SK-N-MC (cell line): Measurements from ENCODE around the gene PWP1.

ENCODE experiments used
- DNase-seq: peaks from one replicate; pipeline ENCODE4 v3.0.0-alpha.2; 2011; ENCODE audit warnings: low read depth, low spot score
- H3K27ac ChIP-seq: fragments of 200-600 bp; sonication (generic); 2 replicates; pipeline ENCODE4 v1.5.1; 2016; ENCODE audit warnings: mixed run types
- H3K36me3 ChIP-seq: fragments of 200-600 bp; sonication (generic); 2 replicates; pipeline ENCODE4 v1.6.1; 2017; ENCODE audit warnings: antibody characterized with exemption, low read length, mixed read lengths; ENCODE audit not compliant: insufficient read depth
- H3K4me3 ChIP-seq: fragments of 200-600 bp; sonication (generic); 2 replicates; pipeline ENCODE4 v1.5.1; 2016
- H3K9ac ChIP-seq: fragments of 200-600 bp; sonication (generic); 2 replicates; pipeline ENCODE4 v1.8.0; 2017; ENCODE audit warnings: mixed run types, mixed read lengths; ENCODE audit not compliant: insufficient read length
- H3K9me3 ChIP-seq: fragments of 200-600 bp; sonication (generic); 2 replicates; pipeline ENCODE4 v1.6.1; 2017; ENCODE audit warnings: low read depth, mild to moderate bottlenecking, antibody characterized with exemption, low read length, moderate library complexity, mixed read lengths
- EZH2 ChIP-seq: fragments of 200-600 bp; sonication (generic); IDR thresholded peaks from one replicate; pipeline ENCODE4 v1.6.1; 2017; ENCODE audit warnings: antibody characterized with exemption
- FOXP2 ChIP-seq: optimal IDR thresholded peaks from 2 replicates; pipeline ENCODE3; 2011; ENCODE audit warnings: mild to moderate bottlenecking, moderate library complexity; ENCODE audit not compliant: insufficient read depth; ENCODE audit errors: extremely low read length, control extremely low read depth
- POLR2AphosphoS5 ChIP-seq: IDR thresholded peaks from 2 replicates; pipeline ENCODE4 v1.6.1; 2012; ENCODE audit warnings: mild to moderate bottlenecking, low read depth, low read length, borderline replicate concordance

The PWP1 gene

DNA sequence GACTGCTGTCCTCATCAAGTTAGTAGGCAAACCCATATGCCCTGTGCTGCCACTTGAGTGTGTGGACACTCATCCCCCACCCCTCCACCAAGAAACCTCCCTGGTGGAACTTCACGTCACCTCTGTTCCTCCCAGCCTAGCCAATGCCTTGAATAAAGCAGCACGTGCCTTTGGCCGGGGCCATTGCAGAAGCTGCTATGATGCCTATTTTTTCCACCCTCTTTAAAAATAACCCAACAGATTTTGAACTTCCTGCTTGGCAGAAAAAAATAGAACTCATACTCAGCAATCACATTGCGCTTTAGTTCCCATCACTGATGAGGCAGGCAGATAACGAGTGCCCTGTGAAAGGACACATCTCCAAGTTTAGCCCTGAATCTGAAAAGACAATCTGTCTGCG is 23.1 kb upstream of the PWP1 start:
- no peak for DNase-seq
- H3K9me3 ChIP-seq, result no peaks in the 10 kb centered on the region
- TF ChIP-seq EZH2 (no peak), FOXP2 (no peak), POLR2AphosphoS5 (no peak)
- H3K27ac ChIP-seq, result no peak overlapping the region
- H3K9ac ChIP-seq, result no peak overlapping the region
- no peak overlapping the region for H3K4me3 ChIP-seq
- no peaks in the 10 kb centered on the region for H3K36me3 ChIP-seq

DNA sequence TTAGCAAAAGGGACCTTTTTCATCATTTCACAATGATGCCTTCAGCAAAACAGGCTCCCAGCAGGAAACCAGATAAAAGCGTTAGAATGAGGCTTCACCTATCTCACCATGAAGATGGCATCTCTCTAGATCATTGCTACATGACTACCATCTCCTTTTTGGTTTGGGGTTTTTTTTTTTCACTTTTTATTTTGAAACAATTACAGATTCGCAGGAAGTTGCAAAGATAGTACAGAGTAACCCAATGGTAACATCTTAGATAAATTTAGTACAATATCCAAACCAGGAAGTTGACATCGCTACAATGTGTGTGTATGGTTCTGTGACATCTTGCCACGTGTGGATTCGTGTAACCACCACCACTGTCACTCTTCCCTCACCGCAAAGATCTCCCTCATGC is 22.3 kb upstream of the PWP1 start:
- TF ChIP-seq FOXP2, result no peak
- TF ChIP-seq EZH2, result no peak
- no peak for TF ChIP-seq POLR2AphosphoS5
- DNase-seq, result no peak
- no peak overlapping the region for H3K9ac ChIP-seq
- H3K4me3 ChIP-seq, result no peak overlapping the region
- no peaks in the 10 kb centered on the region for H3K36me3 ChIP-seq
- no peak overlapping the region for H3K27ac ChIP-seq
- H3K9me3 ChIP-seq, result no peaks in the 10 kb centered on the region

DNA sequence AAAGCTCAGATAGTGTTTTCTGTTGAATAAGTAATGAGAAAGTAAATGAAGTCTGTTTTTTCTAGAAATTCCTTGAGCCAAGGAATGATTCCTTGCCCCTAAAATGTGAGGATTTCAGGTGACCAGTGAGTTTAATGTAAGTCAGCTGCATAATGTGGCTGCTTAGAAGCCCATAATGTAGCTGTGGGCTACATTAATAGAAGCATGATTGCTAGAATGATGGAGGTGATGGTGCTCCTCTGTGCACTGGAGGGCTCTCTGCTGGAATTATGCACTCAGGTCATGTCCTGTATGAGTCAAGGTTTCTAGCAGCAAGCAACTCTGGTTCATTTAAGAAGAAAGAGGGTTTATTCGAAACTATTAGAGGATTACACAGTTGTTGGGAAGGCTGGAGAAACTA is 19.6 kb upstream of the PWP1 start:
- Histone ChIP-seq H3K36me3 (no peaks in the 10 kb centered on the region), H3K9ac (no peak overlapping the region), H3K9me3 (no peaks in the 10 kb centered on the region), H3K4me3 (no peak overlapping the region), H3K27ac (no peak overlapping the region)
- TF ChIP-seq EZH2 (no peak), POLR2AphosphoS5 (no peak), FOXP2 (no peak)
- DNase-seq, result no peak

DNA sequence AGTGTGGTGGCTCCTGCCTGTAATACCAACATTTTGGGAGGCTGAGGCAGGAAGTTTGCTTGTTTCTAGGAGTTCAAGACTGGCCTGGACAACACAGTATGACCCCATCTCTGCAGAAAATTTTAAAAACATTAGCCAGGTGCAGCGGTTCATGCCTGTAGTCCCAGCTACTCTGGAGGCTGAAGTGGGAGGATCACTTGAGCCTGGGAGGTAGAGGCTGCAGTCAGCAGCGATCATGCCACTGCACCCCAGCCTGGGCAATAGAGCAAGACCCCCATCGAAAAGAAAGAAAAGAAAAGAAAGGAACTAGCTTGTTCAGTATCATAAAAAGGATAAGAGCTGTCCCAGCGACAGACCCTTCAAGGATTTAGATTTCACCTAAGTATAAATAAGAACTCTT is 18.1 kb upstream of the PWP1 start:
- H3K4me3 ChIP-seq, result no peak overlapping the region
- no peak overlapping the region for H3K27ac ChIP-seq
- no peaks in the 10 kb centered on the region for H3K9me3 ChIP-seq
- H3K9ac ChIP-seq, result no peak overlapping the region
- no peaks in the 10 kb centered on the region for H3K36me3 ChIP-seq
- TF ChIP-seq FOXP2 (no peak), POLR2AphosphoS5 (no peak), EZH2 (no peak)
- no peak for DNase-seq

DNA sequence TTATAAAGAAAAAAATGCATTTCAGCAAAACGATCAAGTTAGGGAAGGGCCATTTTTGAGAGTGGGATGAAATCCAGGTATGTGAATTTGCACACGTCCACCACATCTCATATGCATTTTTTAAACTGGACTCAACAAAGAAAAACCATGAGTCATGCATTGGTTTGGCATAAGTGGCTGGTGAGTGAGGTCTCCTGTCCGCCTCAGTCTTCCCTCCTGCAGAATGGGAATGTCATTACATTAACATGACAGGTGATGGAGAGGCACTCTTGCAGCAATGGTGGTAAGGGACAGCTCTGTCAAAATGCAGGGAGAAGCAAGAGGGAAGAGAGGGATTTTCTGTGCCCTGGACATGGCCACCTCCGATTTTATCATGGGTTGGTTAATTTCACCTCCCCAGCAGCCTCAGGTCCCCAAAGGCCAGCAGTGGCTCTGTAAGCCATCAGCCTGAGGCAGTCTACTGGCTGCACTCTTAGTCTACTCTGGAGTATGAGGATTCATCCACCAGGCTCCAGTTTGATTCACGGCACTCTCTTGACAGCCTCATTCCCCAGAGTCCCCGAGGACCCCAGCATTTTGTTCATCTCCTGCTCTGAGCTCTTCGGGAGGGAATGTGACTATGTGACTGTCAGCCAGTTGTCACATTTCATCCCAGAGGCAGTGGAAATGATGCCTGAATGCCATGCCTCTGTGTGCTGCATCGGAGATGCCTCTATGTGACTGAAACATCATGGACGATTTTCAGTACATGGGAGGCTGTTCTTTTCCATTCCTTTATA is 17.1 kb upstream of the PWP1 start:
- DNase-seq, result no peak
- TF ChIP-seq POLR2AphosphoS5 (no peak), FOXP2 (no peak), EZH2 (no peak)
- no peaks in the 10 kb centered on the region for H3K36me3 ChIP-seq

DNA sequence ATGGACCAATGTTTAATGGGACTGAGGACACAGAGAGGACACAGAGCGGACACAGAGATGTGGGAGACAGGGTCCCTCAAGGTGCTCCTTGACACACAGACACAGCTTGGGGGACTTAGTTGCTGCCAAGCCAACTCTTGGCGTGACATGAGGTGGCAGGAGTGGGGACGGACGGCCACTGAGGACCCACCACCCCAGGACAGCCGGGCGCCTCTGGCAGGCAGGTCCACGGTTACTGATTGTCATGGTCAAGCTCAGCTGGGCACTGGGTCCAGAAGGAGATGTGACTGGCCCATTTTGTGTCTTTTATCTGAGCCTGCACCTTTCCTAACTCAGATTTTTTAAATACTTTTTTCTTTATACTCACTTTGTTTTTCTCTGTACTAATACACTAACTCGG is 15.7 kb upstream of the PWP1 start:
- Histone ChIP-seq H3K9ac (no peak overlapping the region), H3K9me3 (no peaks in the 10 kb centered on the region), H3K36me3 (no peaks in the 10 kb centered on the region), H3K27ac (no peak overlapping the region), H3K4me3 (no peak overlapping the region)
- no peak for DNase-seq
- no peak for TF ChIP-seq POLR2AphosphoS5
- no peak for TF ChIP-seq EZH2
- TF ChIP-seq FOXP2, result no peak

More for the DNA sequence above, 17.1 kb upstream of the PWP1 start:
- Histone ChIP-seq H3K9me3 (no peaks in the 10 kb centered on the region), H3K27ac (no peak overlapping the region), H3K4me3 (no peak overlapping the region), H3K9ac (no peak overlapping the region)

DNA sequence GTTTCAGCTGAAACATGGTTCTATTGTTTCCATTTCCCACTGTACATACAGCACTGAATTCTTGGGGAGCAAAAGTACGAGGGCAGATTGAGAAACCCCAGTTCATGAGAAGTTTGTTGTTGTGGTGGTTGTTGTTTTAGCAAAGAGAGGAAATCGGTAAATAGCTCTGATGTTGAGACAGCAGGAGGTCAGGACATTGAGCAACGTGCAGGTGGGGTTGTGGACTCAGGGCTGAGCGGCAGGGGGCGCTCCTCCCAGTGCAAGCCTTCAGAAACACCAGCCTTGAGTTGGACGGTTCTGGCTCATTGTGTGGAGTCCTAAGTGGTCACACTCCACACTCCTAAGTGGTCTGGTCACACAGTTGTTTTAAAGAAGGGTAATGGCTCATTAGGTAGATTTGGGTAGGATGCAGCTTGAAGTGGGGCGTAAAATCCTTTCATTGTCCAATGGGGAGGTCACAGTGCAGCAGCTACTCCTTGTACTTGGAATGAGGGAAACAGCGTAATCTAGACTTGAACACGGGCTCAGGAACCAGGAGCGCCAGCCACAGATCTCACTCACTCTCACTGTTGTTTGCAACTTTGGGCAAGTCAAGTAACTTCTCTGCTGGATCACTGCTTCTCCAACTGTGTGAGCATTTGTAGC is 14.5 kb upstream of the PWP1 start:
- no peak overlapping the region for H3K9ac ChIP-seq
- DNase-seq, result no peak

DNA sequence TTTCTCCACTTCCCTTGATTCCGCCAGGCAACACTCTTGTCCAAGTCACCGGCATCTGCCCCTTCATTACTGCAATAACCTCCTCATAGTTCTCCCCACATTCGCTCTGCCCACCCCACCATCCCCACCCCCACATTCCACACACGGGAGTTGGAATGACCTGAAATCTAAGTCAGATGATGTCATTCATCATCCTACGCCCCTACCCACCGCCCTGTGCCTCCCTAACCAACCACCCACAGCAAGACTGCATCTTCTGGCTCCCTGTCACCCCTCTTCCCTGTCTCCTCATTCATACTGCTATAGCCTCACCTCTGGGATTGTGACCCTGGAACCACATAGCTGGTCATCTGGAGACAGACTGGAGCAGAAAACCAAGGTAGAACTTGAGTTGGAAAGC is 7.9 kb upstream of the PWP1 start:
- no peaks in the 10 kb centered on the region for H3K9me3 ChIP-seq
- no peak overlapping the region for H3K4me3 ChIP-seq
- DNase-seq, result no peak
- no peak overlapping the region for H3K27ac ChIP-seq
- TF ChIP-seq FOXP2, result no peak
- no peak for TF ChIP-seq EZH2
- TF ChIP-seq POLR2AphosphoS5, result no peak
- no peak overlapping the region for H3K9ac ChIP-seq
- no peaks in the 10 kb centered on the region for H3K36me3 ChIP-seq

More for the DNA sequence above, 14.5 kb upstream of the PWP1 start:
- Histone ChIP-seq H3K9me3 (no peaks in the 10 kb centered on the region), H3K36me3 (no peaks in the 10 kb centered on the region), H3K27ac (no peak overlapping the region), H3K4me3 (no peak overlapping the region)
- TF ChIP-seq FOXP2 (no peak), EZH2 (no peak), POLR2AphosphoS5 (no peak)
